Activated CD8-positive, alpha-beta T cell treated with anti-CD3 and anti-CD28 coated beads for 36 hours (primary cell): ENCODE results near the gene COPS2. TPM values are rescaled to one million over a fixed set of nuclear protein-coding genes. Genes with fewer than 3 reads are reported as not detected.
A peak's percentile ranks its signal among the peaks of the same experiment; 100 is the strongest.

ENCODE experiments used
- ATAC-seq: fragments of 200-7000 bp; cut with Tn5 transposase; one replicate; pipeline ENCODE4 v1.10.0; 2021; ENCODE audit warnings: mild to moderate bottlenecking, moderate library complexity
- CTCF ChIA-PET: fragments of 350-600 bp; sonication (Branson Sonifier 250); formaldehyde crosslinking; loops from one replicate; lab custom pipeline; 2021; ENCODE audit warnings: antibody characterized with exemption; lab: Charles Lee
- POLR2A ChIA-PET: fragments of 350-600 bp; sonication (Branson Sonifier 250); formaldehyde crosslinking; loops from one replicate; lab custom pipeline; 2021; ENCODE audit warnings: antibody characterized with exemption; lab: Charles Lee
- DNase-seq: peaks from one replicate; pipeline ENCODE4 v3.0.0-alpha.2; 2020
- H3K27ac Mint-ChIP-seq: one replicate; pipeline ENCODE4 v1.8.0; 2021; ENCODE audit warnings: mild to moderate bottlenecking, mixed read lengths
- H3K27me3 Mint-ChIP-seq: one replicate; pipeline ENCODE4 v1.8.0; 2021; ENCODE audit warnings: mixed read lengths
- H3K36me3 Mint-ChIP-seq: one replicate; pipeline ENCODE4 v1.8.0; 2021; ENCODE audit warnings: low read depth, mixed read lengths
- H3K4me1 Mint-ChIP-seq: one replicate; pipeline ENCODE4 v1.8.0; 2021; ENCODE audit warnings: low read depth, mixed read lengths
- H3K4me3 Mint-ChIP-seq: one replicate; pipeline ENCODE4 v1.8.0; 2021; ENCODE audit warnings: mild to moderate bottlenecking, moderate library complexity, mixed read lengths
- H3K9me3 Mint-ChIP-seq: one replicate; pipeline ENCODE4 v1.8.0; 2021; ENCODE audit warnings: mixed read lengths
- intact Hi-C: fragments of 100-400 bp; cut with micrococcal nuclease; formaldehyde crosslinking; loops from one replicate; pipeline ENCODE4 v1.10.0; 2022
- total RNA-seq, 2 experiments: library from RNA; stranded (reverse); gene quantifications; one replicate each; pipeline ENCODE4 v1.2.3, GENCODE V29; 2021
- TF ChIP-seq, protein P1 (sequence below): fragments of 200-600 bp; IDR thresholded peaks from one replicate; pipeline ENCODE4 v1.8.0; 2022; ENCODE audit warnings: antibody characterized with exemption, mild to moderate bottlenecking

The COPS2 gene
- total RNA-seq = 10 to 100 TPM; 85.0 to 85.8 TPM

- ATAC-seq (peak; percentile 96), DNase-seq (peak; percentile 97)
- H3K4me1 Mint-ChIP-seq = peaks cover 37% of the 10 kb centered on the region
- H3K27me3 Mint-ChIP-seq = no peaks in the 10 kb centered on the region
- H3K9me3 Mint-ChIP-seq = no peaks in the 10 kb centered on the region
- peak within 1 kb of the TSS; percentile 98 for H3K27ac Mint-ChIP-seq
- TF ChIP-seq, protein P1, sequence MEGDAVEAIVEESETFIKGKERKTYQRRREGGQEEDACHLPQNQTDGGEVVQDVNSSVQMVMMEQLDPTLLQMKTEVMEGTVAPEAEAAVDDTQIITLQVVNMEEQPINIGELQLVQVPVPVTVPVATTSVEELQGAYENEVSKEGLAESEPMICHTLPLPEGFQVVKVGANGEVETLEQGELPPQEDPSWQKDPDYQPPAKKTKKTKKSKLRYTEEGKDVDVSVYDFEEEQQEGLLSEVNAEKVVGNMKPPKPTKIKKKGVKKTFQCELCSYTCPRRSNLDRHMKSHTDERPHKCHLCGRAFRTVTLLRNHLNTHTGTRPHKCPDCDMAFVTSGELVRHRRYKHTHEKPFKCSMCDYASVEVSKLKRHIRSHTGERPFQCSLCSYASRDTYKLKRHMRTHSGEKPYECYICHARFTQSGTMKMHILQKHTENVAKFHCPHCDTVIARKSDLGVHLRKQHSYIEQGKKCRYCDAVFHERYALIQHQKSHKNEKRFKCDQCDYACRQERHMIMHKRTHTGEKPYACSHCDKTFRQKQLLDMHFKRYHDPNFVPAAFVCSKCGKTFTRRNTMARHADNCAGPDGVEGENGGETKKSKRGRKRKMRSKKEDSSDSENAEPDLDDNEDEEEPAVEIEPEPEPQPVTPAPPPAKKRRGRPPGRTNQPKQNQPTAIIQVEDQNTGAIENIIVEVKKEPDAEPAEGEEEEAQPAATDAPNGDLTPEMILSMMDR = no peak
- peaks cover 6% of the 10 kb centered on the region for H3K36me3 Mint-ChIP-seq
- POLR2A ChIA-PET = interaction anchor here (0.6 to 1.9 kb wide), 10 partner anchors 10 to 465 kb away, joined by 3 to 18 read pairs (median 3); partner anchors contain the start of genes CEP152, DTWD1, EID1 and FAM227B
- H3K4me3 Mint-ChIP-seq = peak within 1 kb of the TSS; percentile 99
- CTCF ChIA-PET = interaction anchor here (1.0 to 2.2 kb wide), 3 partner anchors 9 to 294 kb away, joined by 3 to 22 read pairs (median 6); partner anchors contain the start of gene GALK2
- intact Hi-C loops = no loop called here
Measured at GRCh38 chr15:49155110-49155833, at the start of gene COPS2. COPS2 (minus strand) TSS chr15:49155599; CDS start chr15:49155578, 21 bp downstream.

GRCh38 chr15:49200347-49200746 is 44.9 kb upstream of the COPS2 start:
- ChIA-PET CTCF (no interaction called here), POLR2A (no interaction called here)
- H3K4me3 Mint-ChIP-seq = no peak overlapping the region
- ATAC-seq (no peak), DNase-seq (no peak)
- H3K9me3 Mint-ChIP-seq = peaks cover 6% of the 10 kb centered on the region
- H3K4me1 Mint-ChIP-seq = peaks cover 3% of the 10 kb centered on the region
- H3K27ac Mint-ChIP-seq = no peak overlapping the region
- intact Hi-C loops = no loop called here
- H3K27me3 Mint-ChIP-seq = no peaks in the 10 kb centered on the region
- H3K36me3 Mint-ChIP-seq = peaks cover 38% of the 10 kb centered on the region
- TF ChIP-seq, protein P1 = no peak

GRCh38 chr15:49199666-49200065 is 44.3 kb upstream of the COPS2 start:
- intact Hi-C loops = no loop called here

DNA sequence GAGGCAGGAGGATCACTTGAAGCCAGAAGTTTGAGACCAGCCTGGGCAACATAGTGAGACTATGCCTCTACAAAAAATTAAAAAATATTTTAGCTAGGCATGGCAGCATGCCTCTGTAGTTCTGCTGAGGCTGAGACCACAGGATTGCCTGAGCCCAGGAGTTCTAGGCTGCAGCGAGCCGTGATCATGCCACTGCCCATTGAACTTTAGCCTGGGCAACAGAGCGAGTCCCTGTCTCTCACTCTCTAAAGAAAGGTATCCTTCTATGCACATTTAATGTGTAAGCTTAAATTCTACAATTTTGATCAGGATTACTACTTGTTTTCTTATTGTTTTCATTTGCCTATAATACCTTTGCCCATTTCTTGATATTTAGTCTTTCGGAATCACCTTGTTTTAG is 41.5 kb upstream of the COPS2 start:
- TF ChIP-seq, protein P1 = no peak
- ChIA-PET POLR2A (interaction anchor here (0.6 kb wide), 1 partner anchor 9 kb away, joined by 3 read pairs; no protein-coding TSS in a partner anchor), CTCF (no interaction called here)
- Mint-ChIP-seq H3K27ac (no peak overlapping the region), H3K4me3 (no peak overlapping the region), H3K36me3 (peaks cover 8% of the 10 kb centered on the region), H3K4me1 (peaks cover 7% of the 10 kb centered on the region), H3K9me3 (no peaks in the 10 kb centered on the region), H3K27me3 (no peaks in the 10 kb centered on the region)
- intact Hi-C loops = no loop called here
- ATAC-seq = no peak
- DNase-seq = no peak

More at GRCh38 chr15:49199666-49200065, 44.3 kb upstream of the COPS2 start:
- Mint-ChIP-seq H3K27me3 (no peaks in the 10 kb centered on the region), H3K36me3 (peaks cover 31% of the 10 kb centered on the region), H3K27ac (no peak overlapping the region), H3K9me3 (peaks cover 1% of the 10 kb centered on the region), H3K4me3 (no peak overlapping the region), H3K4me1 (peaks cover 3% of the 10 kb centered on the region)
- CTCF ChIA-PET = no interaction called here
- POLR2A ChIA-PET = no interaction called here
- TF ChIP-seq, protein P1 = no peak
- ATAC-seq = no peak
- no peak for DNase-seq

- TF ChIP-seq, protein P1 = no peak
- H3K4me1 Mint-ChIP-seq = peaks cover 21% of the 10 kb centered on the region
- intact Hi-C loops = no loop called here
- ATAC-seq = no peak
- no peaks in the 10 kb centered on the region for H3K9me3 Mint-ChIP-seq
- H3K27me3 Mint-ChIP-seq = no peaks in the 10 kb centered on the region
- no peak for DNase-seq
- peaks cover 6% of the 10 kb centered on the region for H3K36me3 Mint-ChIP-seq
- ChIA-PET CTCF (interaction anchor here (0.5 kb wide), 1 partner anchor 216 kb away, joined by 3 read pairs; no protein-coding TSS in a partner anchor), POLR2A (no interaction called here)
- no peak overlapping the region for H3K27ac Mint-ChIP-seq
- no peak overlapping the region for H3K4me3 Mint-ChIP-seq
Measured at GRCh38 chr15:49191892-49192291, 36.5 kb upstream of the COPS2 start.
